Measurements from ENCODE around the gene ACER3. TPM values are rescaled to one million over a fixed set of nuclear protein-coding genes. Genes with fewer than 3 reads are reported as not detected.
A peak's percentile ranks its signal among the peaks of the same experiment; 100 is the strongest.
"Not testable (repeated sequence)": the region's sequence is repeated elsewhere in the genome, so short reads cannot be mapped to it uniquely, and the experiment has no call there.

The ACER3 gene
- total RNA-seq, result 17.1 and 28.5 TPM in 2 replicates
- 14.9 and 18.3 TPM in 2 replicates for polyA plus RNA-seq

GRCh38 chr11:76860539-76861475, at the start of gene ACER3:
TSS of gene ACER3 (plus strand) at chr11:76860918. CDS start at chr11:76860977, 59 bp downstream.
- Histone ChIP-seq H3K27ac (peak within 1 kb of the TSS; percentile 94), H4K20me1 (ENCODE audit: insufficient read depth, poor library complexity, severe bottlenecking) (no peaks in the 10 kb centered on the region), H3K4me1 (ENCODE audit: insufficient read depth) (peaks cover 14% of the 10 kb centered on the region), H3K9me2 (replicated peaks; ENCODE audit: insufficient read depth) (no peaks in the 10 kb centered on the region), H3K9me3 (ENCODE audit: low read depth) (no peaks in the 10 kb centered on the region), H3K4me2 (peak within 1 kb of the TSS; percentile 94), H3K36me3 (replicated peaks; ENCODE audit: insufficient read depth, low read depth) (no peaks in the 10 kb centered on the region), H3K79me2 (peaks cover 29% of the 10 kb centered on the region), H3K27me3 (no peaks in the 10 kb centered on the region), H2AFZ (peak within 1 kb of the TSS; percentile 99), H3K4me3 (peak within 1 kb of the TSS; percentile 90)
- WGBS (ENCODE audit: low lambda C conversion rate, missing lambda C conversion rate), result 2% methylated on average over 52 of the region's 73 CpGs
- TF ChIP-seq, protein P1, sequence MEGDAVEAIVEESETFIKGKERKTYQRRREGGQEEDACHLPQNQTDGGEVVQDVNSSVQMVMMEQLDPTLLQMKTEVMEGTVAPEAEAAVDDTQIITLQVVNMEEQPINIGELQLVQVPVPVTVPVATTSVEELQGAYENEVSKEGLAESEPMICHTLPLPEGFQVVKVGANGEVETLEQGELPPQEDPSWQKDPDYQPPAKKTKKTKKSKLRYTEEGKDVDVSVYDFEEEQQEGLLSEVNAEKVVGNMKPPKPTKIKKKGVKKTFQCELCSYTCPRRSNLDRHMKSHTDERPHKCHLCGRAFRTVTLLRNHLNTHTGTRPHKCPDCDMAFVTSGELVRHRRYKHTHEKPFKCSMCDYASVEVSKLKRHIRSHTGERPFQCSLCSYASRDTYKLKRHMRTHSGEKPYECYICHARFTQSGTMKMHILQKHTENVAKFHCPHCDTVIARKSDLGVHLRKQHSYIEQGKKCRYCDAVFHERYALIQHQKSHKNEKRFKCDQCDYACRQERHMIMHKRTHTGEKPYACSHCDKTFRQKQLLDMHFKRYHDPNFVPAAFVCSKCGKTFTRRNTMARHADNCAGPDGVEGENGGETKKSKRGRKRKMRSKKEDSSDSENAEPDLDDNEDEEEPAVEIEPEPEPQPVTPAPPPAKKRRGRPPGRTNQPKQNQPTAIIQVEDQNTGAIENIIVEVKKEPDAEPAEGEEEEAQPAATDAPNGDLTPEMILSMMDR (IDR thresholded peaks at IDR 0.05; ENCODE audit: poor library complexity), result peak; percentile 25
- TF ChIP-seq EZH2phosphoT487 (IDR thresholded peaks at IDR 0.05; ENCODE audit: low read depth, severe bottlenecking, unreplicated experiment), result no peak
- TF ChIP-seq EZH2 (IDR thresholded peaks at IDR 0.05; ENCODE audit: borderline replicate concordance), result no peak
- peak; percentile 98 for DNase-seq (ENCODE audit: low spot score)

DNA sequence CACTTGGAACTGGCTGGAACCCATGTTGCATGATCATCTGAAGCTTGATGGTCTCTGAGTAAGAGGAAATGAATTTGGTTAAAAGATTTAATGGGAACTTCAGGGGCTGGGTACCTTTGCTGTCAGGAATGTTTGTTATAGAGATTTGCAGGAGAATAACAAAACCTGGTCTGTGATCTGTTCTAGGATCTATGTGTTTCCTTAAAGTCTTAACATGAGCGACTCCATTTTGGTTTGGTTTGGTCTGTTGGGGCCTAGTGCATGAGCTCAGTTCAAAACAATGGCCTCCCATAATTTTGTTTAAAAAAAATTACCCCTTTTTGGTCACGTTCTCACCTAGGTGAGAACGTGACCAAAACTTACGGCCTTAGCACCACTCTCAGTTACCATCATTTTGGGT, 49.5 kb upstream of the ACER3 start:
- no peak overlapping the region for H3K4me2 ChIP-seq
- no peaks in the 10 kb centered on the region for H3K79me2 ChIP-seq
- no peaks in the 10 kb centered on the region for H3K9me3 ChIP-seq (ENCODE audit: low read depth)
- H2AFZ ChIP-seq, result no peak overlapping the region
- no peak overlapping the region for H3K4me3 ChIP-seq
- no peaks in the 10 kb centered on the region for H3K9me2 ChIP-seq (replicated peaks; ENCODE audit: insufficient read depth)
- H4K20me1 ChIP-seq (ENCODE audit: insufficient read depth, poor library complexity, severe bottlenecking), result no peaks in the 10 kb centered on the region
- no peaks in the 10 kb centered on the region for H3K27me3 ChIP-seq
- WGBS (ENCODE audit: low lambda C conversion rate, missing lambda C conversion rate), result 95% methylated on average over 4 of the region's 4 CpGs
- no peaks in the 10 kb centered on the region for H3K36me3 ChIP-seq (replicated peaks; ENCODE audit: insufficient read depth, low read depth)
- DNase-seq (ENCODE audit: low spot score), result no peak
- no peaks in the 10 kb centered on the region for H3K4me1 ChIP-seq (ENCODE audit: insufficient read depth)
- TF ChIP-seq, protein P1 (IDR thresholded peaks at IDR 0.05; ENCODE audit: poor library complexity), result no peak
- no peak for TF ChIP-seq EZH2phosphoT487 (IDR thresholded peaks at IDR 0.05; ENCODE audit: low read depth, severe bottlenecking, unreplicated experiment)
- no peak for TF ChIP-seq EZH2 (IDR thresholded peaks at IDR 0.05; ENCODE audit: borderline replicate concordance)
- H3K27ac ChIP-seq, result no peak overlapping the region

DNA sequence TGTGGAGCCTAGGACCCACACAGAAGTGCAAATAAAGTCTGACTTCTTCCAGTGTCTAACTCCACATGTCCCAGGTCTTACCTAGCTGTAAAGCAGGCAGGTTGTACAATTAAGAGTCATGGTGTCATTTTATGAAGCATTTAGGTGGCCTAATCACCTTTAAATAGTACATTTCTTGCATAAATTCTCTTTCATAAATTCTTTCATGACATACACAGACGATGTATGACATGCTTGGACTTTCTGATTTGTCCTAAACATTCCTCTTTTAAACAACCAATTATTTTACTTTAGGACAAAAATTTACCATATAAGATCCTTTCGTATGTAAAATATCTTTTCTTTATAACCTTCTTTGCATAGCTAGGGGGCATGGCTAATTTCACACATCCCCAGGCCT, 46.3 kb upstream of the ACER3 start:
- WGBS (ENCODE audit: low lambda C conversion rate, missing lambda C conversion rate), result 93% methylated on average over 2 of the region's 2 CpGs

GRCh38 chr11:76815678-76816077, 45.0 kb upstream of the ACER3 start:
- H3K27me3 ChIP-seq, H3K27ac ChIP-seq: not testable (repeated sequence)

More for the DNA sequence above, 46.3 kb upstream of the ACER3 start:
- Histone ChIP-seq H3K4me2 (no peak overlapping the region), H3K27ac (no peak overlapping the region), H3K36me3 (replicated peaks; ENCODE audit: insufficient read depth, low read depth) (no peaks in the 10 kb centered on the region), H3K9me2 (replicated peaks; ENCODE audit: insufficient read depth) (no peaks in the 10 kb centered on the region), H3K27me3 (no peaks in the 10 kb centered on the region), H3K9me3 (ENCODE audit: low read depth) (no peaks in the 10 kb centered on the region), H2AFZ (no peak overlapping the region), H4K20me1 (ENCODE audit: insufficient read depth, poor library complexity, severe bottlenecking) (no peaks in the 10 kb centered on the region), H3K4me3 (no peak overlapping the region), H3K79me2 (no peaks in the 10 kb centered on the region), H3K4me1 (ENCODE audit: insufficient read depth) (no peaks in the 10 kb centered on the region)
- TF ChIP-seq EZH2 (IDR thresholded peaks at IDR 0.05; ENCODE audit: borderline replicate concordance) (no peak), EZH2phosphoT487 (IDR thresholded peaks at IDR 0.05; ENCODE audit: low read depth, severe bottlenecking, unreplicated experiment) (no peak)
- TF ChIP-seq, protein P1 (IDR thresholded peaks at IDR 0.05; ENCODE audit: poor library complexity), result no peak
- DNase-seq (ENCODE audit: low spot score), result no peak

More at GRCh38 chr11:76815678-76816077, 45.0 kb upstream of the ACER3 start:
- not testable (repeated sequence) for H3K4me1 ChIP-seq (ENCODE audit: insufficient read depth); H4K20me1 ChIP-seq (ENCODE audit: insufficient read depth, poor library complexity, severe bottlenecking); H2AFZ ChIP-seq; H3K9me3 ChIP-seq (ENCODE audit: low read depth); H3K4me2 ChIP-seq; H3K79me2 ChIP-seq; H3K4me3 ChIP-seq; DNase-seq (ENCODE audit: low spot score); H3K9me2 ChIP-seq (replicated peaks; ENCODE audit: insufficient read depth); H3K36me3 ChIP-seq (replicated peaks; ENCODE audit: insufficient read depth, low read depth)
- WGBS (ENCODE audit: low lambda C conversion rate, missing lambda C conversion rate), result 95% methylated on average over 7 of the region's 7 CpGs

Measured in hepatocyte (in vitro differentiated cells).